NK-92 (cell line): ENCODE results near the gene PNLIPRP1.

ENCODE experiments used
- DNase-seq: peaks from one replicate; lab custom pipeline; 2025; ENCODE audit not compliant: unreplicated experiment; lab: John Stamatoyannopoulos, UW

Gene PNLIPRP1

DNA sequence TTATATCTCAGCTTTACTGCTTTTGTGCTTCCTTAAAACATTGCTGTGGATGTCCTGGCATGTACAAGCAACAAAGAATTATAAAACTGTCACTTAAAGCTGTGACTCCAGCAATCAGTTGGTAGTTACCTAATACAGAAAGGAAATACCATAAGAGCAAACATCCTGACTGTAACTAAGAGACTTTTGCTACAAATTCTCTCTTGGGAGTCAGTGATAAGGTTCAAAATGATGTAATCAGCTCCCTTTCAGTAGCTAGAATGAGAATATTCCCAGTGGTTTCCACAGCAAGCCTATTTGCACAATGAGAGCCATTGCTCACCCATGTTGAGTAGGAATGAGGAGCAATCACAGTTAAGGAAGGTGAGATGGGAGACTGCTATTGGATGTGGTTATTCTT, 7.6 kb downstream of the PNLIPRP1 start:
- DNase-seq = no peak

GRCh38 chr10:116599991-116600390, 9.2 kb downstream of the PNLIPRP1 start:
- no peak for DNase-seq

GRCh38 chr10:116602648-116603400, 12.1 kb downstream of the PNLIPRP1 start:
- no peak for DNase-seq

- DNase-seq = no peak
Observed at GRCh38 chr10:116606061-116606483, 15.3 kb downstream of the PNLIPRP1 start.

- no peak for DNase-seq
Observed at GRCh38 chr10:116607336-116607735, 16.6 kb downstream of the PNLIPRP1 start.

GRCh38 chr10:116608686-116609594, 18.2 kb downstream of the PNLIPRP1 start:
- DNase-seq = no peak

- no peak for DNase-seq
Observed at GRCh38 chr10:116610443-116611152, 19.8 kb downstream of the PNLIPRP1 start.

GRCh38 chr10:116611153-116611545, 20.4 kb downstream of the PNLIPRP1 start:
- no peak for DNase-seq

DNA sequence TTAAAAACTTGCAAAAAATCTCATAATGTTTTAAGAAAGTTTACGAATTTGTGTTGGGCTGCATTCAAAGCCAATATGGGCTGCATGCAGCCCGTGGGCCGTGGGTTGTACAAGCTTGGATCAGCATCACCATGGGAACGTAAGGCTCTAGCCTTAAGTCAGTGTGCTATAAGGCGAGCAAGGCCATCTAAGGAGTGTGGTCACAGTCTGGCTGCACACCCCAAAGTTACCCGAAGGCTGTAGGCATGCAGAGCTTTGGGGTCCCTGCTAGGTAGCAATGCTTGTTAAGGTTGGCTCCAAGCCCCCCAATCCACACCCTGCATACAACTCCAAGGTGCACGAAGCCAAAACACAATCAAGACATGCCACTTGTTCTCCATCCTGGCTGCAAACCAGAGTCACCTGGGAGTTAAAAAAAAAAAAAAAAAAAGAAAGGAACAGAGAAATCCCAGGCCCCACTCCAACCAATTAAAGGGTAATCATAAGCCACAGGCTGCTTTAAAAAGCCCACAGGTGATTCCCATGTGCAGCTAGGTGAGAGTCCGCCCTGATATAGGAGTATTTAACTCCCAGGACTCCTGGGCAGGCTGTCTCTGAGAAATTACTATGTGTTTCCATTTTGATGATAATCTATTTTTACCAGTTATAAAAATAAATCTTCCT, 21.5 kb downstream of the PNLIPRP1 start:
- DNase-seq = no peak

GRCh38 chr10:116613471-116613870, 22.7 kb downstream of the PNLIPRP1 start:
- no peak for DNase-seq

GRCh38 chr10:116614796-116615195, 24.0 kb downstream of the PNLIPRP1 start:
- no peak for DNase-seq

- DNase-seq = no peak
Observed at GRCh38 chr10:116615199-116615776, 24.5 kb downstream of the PNLIPRP1 start.

DNA sequence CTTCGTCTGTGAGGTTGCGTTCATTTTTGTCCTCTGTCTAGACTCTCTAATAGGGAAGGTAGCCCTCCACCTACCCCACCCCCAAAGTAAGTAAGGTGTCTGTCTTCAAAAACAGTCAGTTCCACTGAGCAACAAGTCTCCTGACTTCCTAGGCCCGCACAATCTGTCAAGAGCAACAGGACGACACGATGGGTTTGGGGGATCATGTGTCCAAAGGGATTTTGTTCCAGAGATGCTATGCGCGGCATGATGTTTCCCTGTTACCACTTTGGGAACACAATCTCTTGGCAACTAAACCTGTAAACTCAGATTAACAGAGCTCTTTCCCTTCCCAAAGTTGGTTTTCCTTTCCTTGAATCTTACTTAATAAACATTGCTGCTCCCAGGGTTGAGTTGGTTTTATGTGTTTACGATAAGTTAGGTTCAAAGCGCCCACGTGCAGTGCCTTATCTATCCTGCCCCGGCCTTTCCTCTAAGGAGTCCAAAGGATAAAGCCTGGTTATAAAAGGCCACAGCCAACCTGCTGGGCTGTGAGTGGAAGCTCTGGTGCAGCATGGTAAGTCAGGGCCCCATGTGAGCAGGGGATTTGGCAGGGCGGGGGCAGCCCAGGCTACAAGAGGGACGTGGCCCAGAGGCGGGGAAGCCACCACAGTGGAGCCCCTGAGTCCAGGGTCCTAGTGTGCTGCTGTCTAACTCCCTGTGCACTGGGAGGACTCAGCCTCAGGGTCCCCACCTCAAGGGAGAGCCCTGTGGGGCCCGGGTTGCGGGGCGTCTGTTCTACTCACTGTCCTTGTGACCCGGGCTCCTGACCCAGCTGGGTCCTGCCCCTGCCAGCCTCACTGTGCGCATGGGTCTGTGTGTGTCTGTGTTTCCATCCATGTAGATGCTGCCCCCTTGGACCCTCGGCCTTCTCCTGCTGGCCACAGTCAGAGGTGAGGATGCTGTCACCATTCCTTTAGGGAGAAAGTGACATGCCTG, 30.0 kb downstream of the PNLIPRP1 start, which contains the start of gene PNLIPRP2:
Gene PNLIPRP2 (plus strand): TSS at position 531 of the 978 bp plus-strand sequence.
- no peak for DNase-seq

GRCh38 chr10:116621476-116621875, 30.7 kb downstream of the PNLIPRP1 start:
- no peak for DNase-seq

- DNase-seq = no peak
Observed at GRCh38 chr10:116621934-116622655, 31.3 kb downstream of the PNLIPRP1 start.

GRCh38 chr10:116625845-116626244, 35.1 kb downstream of the PNLIPRP1 start:
- DNase-seq = no peak

DNA sequence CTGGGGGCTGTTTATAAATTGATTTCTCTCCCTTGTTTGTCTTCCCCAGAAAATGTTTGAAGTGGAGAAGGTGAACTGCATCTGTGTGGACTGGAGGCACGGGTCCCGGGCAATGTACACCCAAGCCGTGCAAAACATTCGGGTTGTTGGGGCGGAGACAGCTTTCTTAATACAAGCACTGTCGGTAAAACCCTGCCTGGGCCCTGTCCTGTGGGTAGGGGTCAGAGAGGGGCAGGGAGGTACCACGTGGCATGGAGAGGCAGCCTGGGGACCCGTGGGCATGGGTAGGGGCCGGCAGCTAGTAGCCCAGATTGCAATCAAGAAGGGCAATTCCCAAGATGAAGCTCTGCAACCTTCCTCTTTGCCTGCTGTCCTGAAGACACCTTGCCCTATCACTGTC, 36.1 kb downstream of the PNLIPRP1 start:
- DNase-seq = no peak

DNA sequence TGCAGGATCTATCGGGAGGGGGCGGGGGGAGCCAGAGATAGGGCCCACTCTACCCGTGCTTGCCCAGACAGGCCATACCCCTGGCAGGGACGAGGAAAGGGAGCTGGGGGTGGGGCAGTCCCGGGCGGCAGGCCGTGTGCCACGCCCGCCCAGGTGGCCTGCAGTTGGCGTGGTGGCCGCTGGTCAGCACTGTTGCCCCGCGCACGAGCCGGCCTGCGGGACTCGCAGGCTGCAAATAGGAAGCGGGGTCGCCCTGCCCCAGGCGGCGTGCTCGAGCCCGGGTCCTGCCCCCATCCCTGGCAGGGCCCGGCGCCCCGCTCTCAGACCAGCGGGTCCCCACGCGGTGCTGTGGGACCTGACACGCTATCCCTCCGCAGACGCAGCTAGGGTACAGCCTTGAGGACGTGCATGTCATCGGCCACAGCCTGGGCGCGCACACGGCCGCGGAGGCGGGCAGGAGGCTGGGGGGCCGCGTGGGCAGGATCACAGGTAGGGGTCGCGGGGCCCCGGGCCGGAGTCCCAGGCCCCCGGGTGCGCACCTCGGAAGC, 36.7 kb downstream of the PNLIPRP1 start:
- no peak for DNase-seq
